ENCODE data around the gene RIPOR2. TPM values are rescaled to one million over a fixed set of nuclear protein-coding genes. Genes with fewer than 3 reads are reported as not detected.

RIPOR2 gene
- total RNA-seq, 1 donor from 2014 or later: 1.6 TPM

DNA sequence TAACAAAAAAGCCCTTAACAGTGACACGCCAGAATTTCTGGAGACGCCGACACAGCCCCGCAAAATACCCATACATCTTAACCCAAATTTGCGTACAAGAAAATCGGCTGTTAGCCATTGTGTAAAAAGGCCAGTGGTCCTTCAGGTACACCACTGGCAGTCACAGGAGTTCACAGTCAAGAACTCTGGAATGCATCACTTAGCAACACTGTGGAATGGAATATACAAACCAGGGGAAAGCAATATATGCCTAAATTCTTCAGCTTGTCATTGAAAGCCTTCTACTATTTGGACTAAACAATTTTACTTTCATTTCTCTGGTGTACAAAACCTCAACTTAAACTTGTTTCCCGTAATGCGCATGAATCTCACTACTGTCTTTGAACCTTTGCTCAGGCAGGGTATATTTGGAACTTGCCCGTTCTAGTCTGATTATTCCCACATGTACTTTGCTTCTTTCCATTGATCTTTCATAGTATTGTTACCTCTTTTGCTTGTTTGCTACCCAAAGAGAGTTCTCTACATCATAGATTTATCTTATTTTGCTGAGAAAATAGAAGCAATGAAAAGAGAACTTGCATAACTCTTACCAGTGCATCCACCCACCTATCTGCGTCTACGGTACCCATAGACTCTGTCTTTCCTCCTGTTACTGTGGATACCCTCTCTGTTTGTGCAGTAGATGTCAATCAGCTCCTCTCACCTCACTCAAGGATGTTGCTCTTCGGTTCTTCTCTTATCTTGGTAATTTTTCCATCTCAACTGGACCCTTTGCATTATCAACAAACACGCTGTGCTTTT, 136.8 kb downstream of the RIPOR2 start, which contains the start of gene ARMH2:
Gene ARMH2, minus strand, starts transcription at position 178 of the 801 bp plus-strand sequence. Its CDS starts 60 bp downstream, at position 118.
- TF ChIP-seq, protein P1, sequence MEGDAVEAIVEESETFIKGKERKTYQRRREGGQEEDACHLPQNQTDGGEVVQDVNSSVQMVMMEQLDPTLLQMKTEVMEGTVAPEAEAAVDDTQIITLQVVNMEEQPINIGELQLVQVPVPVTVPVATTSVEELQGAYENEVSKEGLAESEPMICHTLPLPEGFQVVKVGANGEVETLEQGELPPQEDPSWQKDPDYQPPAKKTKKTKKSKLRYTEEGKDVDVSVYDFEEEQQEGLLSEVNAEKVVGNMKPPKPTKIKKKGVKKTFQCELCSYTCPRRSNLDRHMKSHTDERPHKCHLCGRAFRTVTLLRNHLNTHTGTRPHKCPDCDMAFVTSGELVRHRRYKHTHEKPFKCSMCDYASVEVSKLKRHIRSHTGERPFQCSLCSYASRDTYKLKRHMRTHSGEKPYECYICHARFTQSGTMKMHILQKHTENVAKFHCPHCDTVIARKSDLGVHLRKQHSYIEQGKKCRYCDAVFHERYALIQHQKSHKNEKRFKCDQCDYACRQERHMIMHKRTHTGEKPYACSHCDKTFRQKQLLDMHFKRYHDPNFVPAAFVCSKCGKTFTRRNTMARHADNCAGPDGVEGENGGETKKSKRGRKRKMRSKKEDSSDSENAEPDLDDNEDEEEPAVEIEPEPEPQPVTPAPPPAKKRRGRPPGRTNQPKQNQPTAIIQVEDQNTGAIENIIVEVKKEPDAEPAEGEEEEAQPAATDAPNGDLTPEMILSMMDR (conservative IDR thresholded peaks at IDR 0.05; ENCODE audit: low read depth, low read length): no peak
- DNase-seq (ENCODE audit: low read depth): no peak
- no peak within 1 kb of the TSS for H3K4me3 ChIP-seq (ENCODE audit: low read depth, low read length)

DNA sequence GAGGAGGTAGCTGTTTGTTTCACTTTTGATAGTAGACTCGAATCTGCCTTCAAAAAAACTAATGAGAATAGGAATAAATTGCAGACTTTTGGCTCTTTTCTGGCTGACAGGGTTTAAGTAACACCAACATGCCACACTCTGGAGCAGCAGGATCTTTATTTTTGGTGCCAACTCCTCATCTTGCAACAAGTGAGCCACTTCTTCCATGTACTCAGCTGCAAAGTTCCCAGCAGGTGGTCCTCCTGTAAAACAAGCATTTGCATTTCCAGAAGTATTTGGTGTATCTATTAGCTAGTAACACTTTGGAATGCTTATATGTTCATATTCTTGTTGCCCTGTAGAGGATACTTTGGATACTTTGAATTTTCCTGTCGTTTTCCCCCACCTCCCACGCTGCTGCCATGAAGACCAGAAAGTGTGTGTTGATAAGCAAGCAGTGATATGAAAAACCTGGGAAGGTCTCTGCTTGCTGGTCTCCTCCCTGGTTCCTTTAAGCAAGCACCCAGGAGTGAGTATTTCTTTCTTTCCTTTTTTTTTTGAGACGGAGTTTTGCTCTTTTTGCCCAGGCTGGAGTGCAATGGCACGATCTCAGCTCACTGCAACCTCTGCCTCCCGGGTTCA, 138.1 kb downstream of the RIPOR2 start:
- H3K4me3 ChIP-seq (ENCODE audit: low read depth, low read length): no peak overlapping the region
- no peak for DNase-seq (ENCODE audit: low read depth)
- TF ChIP-seq, protein P1 (conservative IDR thresholded peaks at IDR 0.05; ENCODE audit: low read depth, low read length): no peak

DNA sequence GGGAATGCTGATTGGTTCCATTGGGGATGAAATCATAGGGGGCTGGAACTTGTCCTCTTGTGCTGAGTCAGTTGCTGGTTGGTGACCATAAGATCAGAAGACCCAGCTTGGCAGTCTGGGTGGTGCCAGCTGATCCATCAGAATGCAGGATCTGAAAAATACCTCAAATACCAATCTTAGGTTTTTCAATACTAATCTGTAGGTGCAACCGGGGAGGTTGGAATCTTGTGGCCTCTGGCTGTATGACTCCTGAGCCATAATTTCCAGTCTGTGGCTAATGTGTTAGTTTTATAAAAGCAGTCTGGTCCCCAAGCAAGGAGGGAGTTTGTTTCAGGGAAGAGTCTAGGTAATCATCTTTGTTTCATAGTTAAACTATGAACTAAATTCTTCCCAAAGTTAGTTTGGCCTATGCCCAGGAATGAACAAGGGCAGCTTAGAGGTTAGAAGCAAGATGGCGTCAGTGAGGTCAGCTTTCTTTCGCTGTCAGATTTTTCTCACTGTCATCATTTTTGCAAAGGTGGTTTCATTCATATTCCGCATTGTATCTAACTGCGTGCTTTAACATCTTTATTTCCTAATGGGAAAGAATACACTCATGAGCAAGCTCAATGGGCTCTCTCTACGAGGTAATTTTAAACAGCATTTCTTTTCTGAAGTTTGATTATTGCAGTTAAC, 139.0 kb downstream of the RIPOR2 start:
- no peak for DNase-seq (ENCODE audit: low read depth)
- H3K4me3 ChIP-seq (ENCODE audit: low read depth, low read length): no peak overlapping the region
- TF ChIP-seq, protein P1 (conservative IDR thresholded peaks at IDR 0.05; ENCODE audit: low read depth, low read length): no peak

DNA sequence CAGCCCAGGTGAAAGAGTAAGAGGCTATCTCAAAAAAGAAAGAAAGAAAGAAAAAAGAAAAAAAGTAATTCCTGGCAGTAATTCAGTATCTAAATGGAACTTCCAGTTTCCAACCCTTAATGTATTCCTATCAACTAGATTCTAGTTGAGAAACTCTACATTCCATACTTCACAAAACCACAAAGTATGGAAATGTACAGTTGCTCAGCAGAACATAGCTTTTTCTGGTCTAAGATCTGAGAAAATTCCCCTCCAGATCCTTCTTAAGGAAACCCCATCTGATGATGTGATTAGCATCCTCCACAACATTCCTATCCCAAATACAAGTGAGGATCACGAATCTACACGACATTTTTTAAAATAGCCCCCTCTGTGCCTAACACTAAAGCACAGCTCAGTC, 140.7 kb downstream of the RIPOR2 start:
- TF ChIP-seq, protein P1 (conservative IDR thresholded peaks at IDR 0.05; ENCODE audit: low read depth, low read length): no peak
- no peak for DNase-seq (ENCODE audit: low read depth)
- H3K4me3 ChIP-seq (ENCODE audit: low read depth, low read length): no peak overlapping the region

DNA sequence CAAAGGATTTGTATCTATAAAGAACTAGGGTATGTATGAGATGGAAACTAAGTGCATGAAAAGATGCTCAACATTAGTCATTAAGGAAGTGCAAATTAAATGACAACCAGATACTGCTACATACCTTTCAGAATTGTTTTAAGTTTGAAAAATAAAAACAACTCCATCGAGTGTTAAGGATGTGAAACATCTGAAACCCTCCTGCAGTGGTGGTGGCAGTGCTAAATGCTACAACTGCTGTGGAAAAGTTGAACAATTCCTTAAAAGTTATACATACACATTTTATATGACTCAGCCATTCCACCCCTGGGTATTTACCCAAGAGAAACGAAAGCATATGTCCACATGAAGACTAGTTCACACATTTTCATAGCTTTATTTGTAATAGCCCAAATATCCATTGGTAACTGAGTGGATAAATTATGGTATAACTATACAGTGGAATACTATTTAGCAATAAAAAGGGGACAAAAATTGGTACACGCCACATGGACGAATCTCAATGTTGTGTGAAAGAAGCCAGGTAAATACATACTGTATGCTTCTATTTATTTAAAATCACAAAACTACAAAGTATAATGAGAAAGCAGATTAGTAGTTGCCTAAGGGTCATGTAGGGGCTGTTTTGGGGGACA, 147.6 kb downstream of the RIPOR2 start:
- H3K4me3 ChIP-seq (ENCODE audit: low read depth, low read length): no peak overlapping the region
- DNase-seq (ENCODE audit: low read depth): no peak
- TF ChIP-seq, protein P1 (conservative IDR thresholded peaks at IDR 0.05; ENCODE audit: low read depth, low read length): no peak

DNA sequence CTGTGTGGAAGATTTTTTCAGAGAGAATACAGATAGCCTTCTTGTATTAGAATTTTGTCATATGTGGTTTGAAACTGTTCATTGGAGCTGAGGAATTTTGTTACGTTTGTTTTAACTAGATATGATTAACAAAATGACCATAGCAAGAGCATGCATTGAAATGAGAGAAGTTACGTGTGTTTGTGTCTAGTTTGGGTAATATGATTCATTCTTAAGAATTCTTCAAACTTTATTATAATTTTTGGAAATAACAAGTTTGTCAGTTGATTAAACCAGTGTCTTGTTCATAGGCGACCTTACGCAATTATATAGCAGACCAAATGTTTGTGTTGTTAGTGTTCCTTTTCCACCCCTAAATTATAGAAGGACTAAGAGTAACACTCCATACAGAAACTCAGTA, 155.6 kb downstream of the RIPOR2 start:
- TF ChIP-seq, protein P1 (conservative IDR thresholded peaks at IDR 0.05; ENCODE audit: low read depth, low read length): no peak
- H3K4me3 ChIP-seq (ENCODE audit: low read depth, low read length): no peak overlapping the region
- no peak for DNase-seq (ENCODE audit: low read depth)

Measured in epithelial cell of proximal tubule (primary cell).